GM19324 (cell line): ENCODE data around the gene COPB2.
"Not testable (repeated sequence)": the region's sequence is repeated elsewhere in the genome, so short reads cannot be mapped to it uniquely, and the experiment has no call there.

Experiments used
- ATAC-seq: cut with Tn5 transposase; IDR thresholded peaks from one replicate; pipeline ENCODE4 v1.9.1; 2021; ENCODE audit warnings: mild to moderate bottlenecking, moderate library complexity; ENCODE audit not compliant: unreplicated experiment, low FRiP score

The COPB2 gene

GRCh38 chr3:139380575-139380974 lies 8.9 kb downstream of the COPB2 start:
- no peak for ATAC-seq

GRCh38 chr3:139378587-139379241 lies 10.7 kb downstream of the COPB2 start:
- no peak for ATAC-seq

GRCh38 chr3:139377378-139377777 lies 12.1 kb downstream of the COPB2 start:
- no peak for ATAC-seq

- ATAC-seq: no peak
Observed at GRCh38 chr3:139374099-139374498, 15.3 kb downstream of the COPB2 start.

- ATAC-seq: no peak
Observed at GRCh38 chr3:139364549-139364948, 24.9 kb downstream of the COPB2 start.

GRCh38 chr3:139361276-139361675 lies 28.2 kb downstream of the COPB2 start:
- ATAC-seq: no peak

- ATAC-seq: no peak
Observed at GRCh38 chr3:139358841-139359562, 30.4 kb downstream of the COPB2 start.

- no peak for ATAC-seq
Observed at GRCh38 chr3:139357899-139358298, 31.5 kb downstream of the COPB2 start.

GRCh38 chr3:139355891-139356290 lies 33.6 kb downstream of the COPB2 start:
- no peak for ATAC-seq

- ATAC-seq: no peak
Observed at GRCh38 chr3:139355476-139355875, 34.0 kb downstream of the COPB2 start.

GRCh38 chr3:139354661-139355060 lies 34.8 kb downstream of the COPB2 start:
- ATAC-seq: no peak

GRCh38 chr3:139353920-139354556 lies 35.4 kb downstream of the COPB2 start:
- no peak for ATAC-seq

- ATAC-seq: no peak
Observed at GRCh38 chr3:139346771-139347170, 42.7 kb downstream of the COPB2 start.

- peak; percentile 95 for ATAC-seq
Observed at GRCh38 chr3:139343895-139344856, 45.3 kb downstream of the COPB2 start, which contains the start of gene MRPS22. Gene MRPS22 (plus strand): TSS chr3:139344020. CDS start chr3:139344027, 7 bp downstream.

GRCh38 chr3:139342054-139342453 lies 47.4 kb downstream of the COPB2 start:
- no peak for ATAC-seq

GRCh38 chr3:139340784-139341183 lies 48.7 kb downstream of the COPB2 start:
- no peak for ATAC-seq

GRCh38 chr3:139339219-139339906 lies 50.1 kb downstream of the COPB2 start:
- ATAC-seq: no peak

- ATAC-seq: no peak
Observed at GRCh38 chr3:139338405-139338804, 51.0 kb downstream of the COPB2 start.

GRCh38 chr3:139334675-139335074 lies 54.8 kb downstream of the COPB2 start:
- not testable (repeated sequence) for ATAC-seq

- ATAC-seq: no peak
Observed at GRCh38 chr3:139332092-139332491, 57.4 kb downstream of the COPB2 start.
